Measurements from ENCODE around the gene MICAL3.
"Not testable (repeated sequence)": the region's sequence is repeated elsewhere in the genome, so short reads cannot be mapped to it uniquely, and the experiment has no call there.

MICAL3 gene

GRCh38 chr22:17997456-17997855 lies 26.9 kb downstream of the MICAL3 start:
- DNase-seq (ENCODE audit: low read depth) = no peak

- not testable (repeated sequence) for DNase-seq (ENCODE audit: low read depth)
These were observed 29.1 kb downstream of the MICAL3 start for GRCh38 chr22:17995256-17995655.

GRCh38 chr22:17994424-17995108 lies 29.8 kb downstream of the MICAL3 start:
- no peak for DNase-seq (ENCODE audit: low read depth)

GRCh38 chr22:17992976-17993375 lies 31.4 kb downstream of the MICAL3 start:
- DNase-seq (ENCODE audit: low read depth) = not testable (repeated sequence)

GRCh38 chr22:17991992-17992391 lies 32.4 kb downstream of the MICAL3 start:
- DNase-seq (ENCODE audit: low read depth) = not testable (repeated sequence)

GRCh38 chr22:17990942-17991341 lies 33.4 kb downstream of the MICAL3 start:
- no peak for DNase-seq (ENCODE audit: low read depth)

- DNase-seq (ENCODE audit: low read depth) = no peak
These were observed 34.2 kb downstream of the MICAL3 start for GRCh38 chr22:17990147-17990546.

GRCh38 chr22:17988800-17989513 lies 35.4 kb downstream of the MICAL3 start:
- DNase-seq (ENCODE audit: low read depth) = no peak

- DNase-seq (ENCODE audit: low read depth) = no peak
These were observed 38.8 kb downstream of the MICAL3 start for GRCh38 chr22:17985606-17986005.

GRCh38 chr22:17985071-17985470 lies 39.3 kb downstream of the MICAL3 start:
- DNase-seq (ENCODE audit: low read depth) = not testable (repeated sequence)

GRCh38 chr22:17984114-17984513 lies 40.2 kb downstream of the MICAL3 start:
- DNase-seq (ENCODE audit: low read depth) = no peak

GRCh38 chr22:17982572-17983141 lies 41.7 kb downstream of the MICAL3 start:
- DNase-seq (ENCODE audit: low read depth) = no peak

GRCh38 chr22:17981497-17981896 lies 42.9 kb downstream of the MICAL3 start:
- DNase-seq (ENCODE audit: low read depth) = no peak

GRCh38 chr22:17980638-17981051 lies 43.7 kb downstream of the MICAL3 start:
- no peak for DNase-seq (ENCODE audit: low read depth)

- DNase-seq (ENCODE audit: low read depth) = no peak
These were observed 44.3 kb downstream of the MICAL3 start for GRCh38 chr22:17980015-17980590.

GRCh38 chr22:17978027-17978426 lies 46.3 kb downstream of the MICAL3 start:
- no peak for DNase-seq (ENCODE audit: low read depth)

GRCh38 chr22:17977371-17977770 lies 47.0 kb downstream of the MICAL3 start:
- no peak for DNase-seq (ENCODE audit: low read depth)

GRCh38 chr22:17976121-17976520 lies 48.2 kb downstream of the MICAL3 start:
- no peak for DNase-seq (ENCODE audit: low read depth)

GRCh38 chr22:17974703-17975372 lies 49.5 kb downstream of the MICAL3 start:
- no peak for DNase-seq (ENCODE audit: low read depth)

- no peak for DNase-seq (ENCODE audit: low read depth)
These were observed 50.3 kb downstream of the MICAL3 start for GRCh38 chr22:17974087-17974486.

GRCh38 chr22:17973217-17973616 lies 51.1 kb downstream of the MICAL3 start:
- no peak for DNase-seq (ENCODE audit: low read depth)

Measured in HS-27A (cell line).